Measurements from ENCODE around the gene TRIM2.

DNA sequence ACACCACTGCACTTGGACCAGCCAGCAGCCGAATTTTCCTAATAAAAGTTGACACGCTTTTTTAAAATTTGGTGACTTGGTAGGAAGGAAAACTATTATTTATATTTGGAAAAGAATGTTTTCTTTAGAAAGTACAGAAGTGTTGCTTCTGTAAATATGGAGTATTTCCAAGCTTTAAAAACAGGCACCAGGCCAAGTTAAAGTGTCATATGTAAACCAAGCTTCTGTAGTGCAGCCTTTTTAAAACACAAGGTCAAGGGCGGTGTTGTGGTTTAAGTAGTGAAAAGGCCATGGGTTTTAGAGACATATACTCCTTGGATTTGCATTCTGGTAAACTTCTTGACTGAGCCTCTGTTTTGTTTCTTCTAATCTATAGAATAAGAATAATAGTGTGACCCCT, 62.7 kb downstream of the TRIM2 start:
- TF ChIP-seq, protein P1, sequence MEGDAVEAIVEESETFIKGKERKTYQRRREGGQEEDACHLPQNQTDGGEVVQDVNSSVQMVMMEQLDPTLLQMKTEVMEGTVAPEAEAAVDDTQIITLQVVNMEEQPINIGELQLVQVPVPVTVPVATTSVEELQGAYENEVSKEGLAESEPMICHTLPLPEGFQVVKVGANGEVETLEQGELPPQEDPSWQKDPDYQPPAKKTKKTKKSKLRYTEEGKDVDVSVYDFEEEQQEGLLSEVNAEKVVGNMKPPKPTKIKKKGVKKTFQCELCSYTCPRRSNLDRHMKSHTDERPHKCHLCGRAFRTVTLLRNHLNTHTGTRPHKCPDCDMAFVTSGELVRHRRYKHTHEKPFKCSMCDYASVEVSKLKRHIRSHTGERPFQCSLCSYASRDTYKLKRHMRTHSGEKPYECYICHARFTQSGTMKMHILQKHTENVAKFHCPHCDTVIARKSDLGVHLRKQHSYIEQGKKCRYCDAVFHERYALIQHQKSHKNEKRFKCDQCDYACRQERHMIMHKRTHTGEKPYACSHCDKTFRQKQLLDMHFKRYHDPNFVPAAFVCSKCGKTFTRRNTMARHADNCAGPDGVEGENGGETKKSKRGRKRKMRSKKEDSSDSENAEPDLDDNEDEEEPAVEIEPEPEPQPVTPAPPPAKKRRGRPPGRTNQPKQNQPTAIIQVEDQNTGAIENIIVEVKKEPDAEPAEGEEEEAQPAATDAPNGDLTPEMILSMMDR (IDR thresholded peaks at IDR 0.05): no peak
- no peak for TF ChIP-seq SIN3A (IDR thresholded peaks at IDR 0.05; ENCODE audit: borderline replicate concordance, low read depth, low read length)
- no peak for TF ChIP-seq MXI1 (IDR thresholded peaks at IDR 0.05; ENCODE audit: low read depth, low read length)
